CD4-positive, alpha-beta memory T cell (primary cell): ENCODE results near the gene TEX51. TPM values are rescaled to one million over a fixed set of nuclear protein-coding genes. Genes with fewer than 3 reads are reported as not detected.

Experiments used
- CTCF ChIA-PET: fragments of 350-600 bp; sonication (Branson Sonifier 250); formaldehyde crosslinking; loops from one replicate; lab custom pipeline; 2021; ENCODE audit warnings: inconsistent platforms; ENCODE audit not compliant: partially characterized antibody; lab: Charles Lee
- POLR2A ChIA-PET: fragments of 350-600 bp; sonication (Branson Sonifier 250); formaldehyde crosslinking; loops from one replicate; lab custom pipeline; 2021; ENCODE audit not compliant: partially characterized antibody; lab: Charles Lee
- DNase-seq, 5 donors: peaks; one replicate each; pipeline versions ENCODE4 v3.0.0 to v3.0.0-alpha.2; 2020 to 2022; ENCODE audit warnings: mixed read lengths in 1 of 5
- H3K27ac ChIP-seq: one replicate; pipeline ENCODE4 v1.7.0; 2013; ENCODE audit warnings: low read depth, low read length
- H3K27me3 ChIP-seq: 2 replicates; pipeline ENCODE4 v1.7.0; 2013; ENCODE audit warnings: mild to moderate bottlenecking, low read length, moderate library complexity; ENCODE audit not compliant: insufficient read depth
- H3K36me3 ChIP-seq: 2 replicates; pipeline ENCODE4 v1.7.0; 2013; ENCODE audit warnings: mild to moderate bottlenecking, low read length, moderate library complexity; ENCODE audit not compliant: insufficient read depth
- H3K4me1 ChIP-seq: 2 replicates; pipeline ENCODE4 v1.7.0; 2013; ENCODE audit warnings: mild to moderate bottlenecking, low read length, moderate library complexity; ENCODE audit not compliant: insufficient read depth
- H3K4me3 ChIP-seq, 2 donors: one replicate each; pipeline ENCODE4 v1.7.0; 2013; ENCODE audit warnings: low read length in 2 of 2, mild to moderate bottlenecking in 1 of 2
- H3K9me3 ChIP-seq, 2 donors: one replicate each; pipeline ENCODE4 v1.7.0; 2013; ENCODE audit warnings: low read length in 2 of 2, control low read depth in 1 of 2; ENCODE audit not compliant: control insufficient read depth in 1 of 2
- H3K27ac Mint-ChIP-seq, 7 donors: one replicate each; pipeline ENCODE4 v1.8.0; 2020 to 2021; ENCODE audit warnings: mixed read lengths in 7 of 7, mild to moderate bottlenecking in 6 of 7, inconsistent platforms in 3 of 7, moderate library complexity in 3 of 7
- H3K27me3 Mint-ChIP-seq, 2 donors: one replicate each; pipeline ENCODE4 v1.8.0; 2020 to 2021; ENCODE audit warnings: mixed read lengths in 2 of 2
- H3K36me3 Mint-ChIP-seq, 2 donors: one replicate each; pipeline ENCODE4 v1.8.0; 2020 to 2021; ENCODE audit warnings: mixed read lengths in 2 of 2, inconsistent platforms in 1 of 2, mild to moderate bottlenecking in 1 of 2
- H3K4me1 Mint-ChIP-seq, 4 donors: one replicate each; pipeline ENCODE4 v1.8.0; 2020 to 2021; ENCODE audit warnings: mixed read lengths in 4 of 4, mild to moderate bottlenecking in 1 of 4
- H3K4me3 Mint-ChIP-seq, 8 donors: one replicate each; pipeline ENCODE4 v1.8.0; 2020 to 2021; ENCODE audit warnings: mixed read lengths in 8 of 8, mild to moderate bottlenecking in 7 of 8, moderate library complexity in 6 of 8, inconsistent platforms in 3 of 8
- H3K9me3 Mint-ChIP-seq, 8 donors: one replicate each; pipeline ENCODE4 v1.8.0; 2020 to 2021; ENCODE audit warnings: mixed read lengths in 8 of 8, mild to moderate bottlenecking in 5 of 8, inconsistent platforms in 3 of 8, moderate library complexity in 1 of 8
- intact Hi-C: fragments of 100-400 bp; cut with micrococcal nuclease; formaldehyde crosslinking; loops from one replicate; pipeline ENCODE4 v1.15.1; 2023
- polyA plus RNA-seq, 2 donors: library from polyadenylated mRNA; unstranded; fragments of 300-500 nt; fragmentation: Illumina TruSeq; gene quantifications; one replicate each; pipeline ENCODE4 v1.2.3, GENCODE V29; 2021
- total RNA-seq, 2 experiments: library from RNA; stranded (reverse); gene quantifications; one replicate each; pipeline ENCODE4 v1.2.3, GENCODE V29; 2021

TEX51 gene
- total and polyA plus RNA-seq, 4 experiments from 2014 or later: not detected

DNA sequence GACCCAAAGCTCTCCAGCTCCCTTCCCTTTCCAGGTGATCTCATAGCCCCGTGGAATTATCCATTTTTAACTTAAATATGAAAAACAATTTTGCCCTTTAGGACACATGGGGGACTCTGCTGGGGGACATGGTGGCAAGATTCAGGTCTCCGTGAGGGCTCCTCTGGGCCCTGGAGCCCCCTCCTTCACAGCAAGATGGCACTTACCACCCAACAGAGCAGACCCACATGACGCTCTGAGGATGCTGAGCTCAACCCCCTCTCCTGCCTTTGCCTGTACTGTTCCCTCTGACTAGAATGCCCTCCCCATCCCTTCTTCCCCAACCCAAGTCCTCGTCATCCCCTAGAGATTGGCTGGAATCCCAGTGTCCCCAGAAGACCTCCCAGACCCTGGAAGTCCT, 17.2 kb downstream of the TEX51 start:
- intact Hi-C loops: no loop called here
- H3K27ac Mint-ChIP-seq: no peak overlapping the region

DNA sequence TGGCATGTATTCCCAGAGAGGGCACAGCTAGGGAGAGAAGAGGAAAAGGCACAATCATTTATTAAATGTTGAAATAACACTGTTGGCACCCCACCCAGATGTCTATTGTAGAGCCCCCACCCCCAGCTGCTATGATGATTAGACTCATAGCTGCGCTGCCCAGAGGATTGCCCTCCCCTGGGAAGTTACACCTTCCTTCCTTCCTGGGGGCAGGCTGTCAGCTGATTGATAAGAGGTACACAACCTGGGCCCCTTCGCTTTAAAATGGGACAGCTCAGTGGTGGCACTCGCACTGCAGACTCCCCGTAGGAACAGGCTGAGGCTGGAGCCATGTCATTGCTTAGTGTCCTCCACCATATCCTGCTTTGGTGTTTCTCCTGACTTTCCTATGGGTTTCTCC, 18.1 kb downstream of the TEX51 start:
- Mint-ChIP-seq H3K27ac (no peak overlapping the region), H3K9me3 (peaks cover 0 to 3% (median 0%) of the 10 kb centered on the region in 8 donors), H3K4me3 (no peak overlapping the region), H3K4me1 (no peaks in the 10 kb centered on the region), H3K36me3 (no peaks in the 10 kb centered on the region), H3K27me3 (peaks cover 2 to 3% of the 10 kb centered on the region in 2 donors)
- POLR2A ChIA-PET: no interaction called here
- Histone ChIP-seq H3K27me3 (no peaks in the 10 kb centered on the region), H3K4me1 (no peaks in the 10 kb centered on the region), H3K27ac (no peak overlapping the region), H3K36me3 (no peaks in the 10 kb centered on the region), H3K9me3 (no peaks in the 10 kb centered on the region), H3K4me3 (no peak overlapping the region)
- CTCF ChIA-PET: no interaction called here
- no peak for DNase-seq
- intact Hi-C loops: no loop called here

More for the DNA sequence above, 17.2 kb downstream of the TEX51 start:
- Mint-ChIP-seq H3K9me3 (peaks cover 0 to 3% (median 0%) of the 10 kb centered on the region in 8 donors), H3K4me1 (no peaks in the 10 kb centered on the region), H3K27me3 (peaks cover 2 to 3% of the 10 kb centered on the region in 2 donors), H3K4me3 (no peak overlapping the region), H3K36me3 (no peaks in the 10 kb centered on the region)
- Histone ChIP-seq H3K27me3 (no peaks in the 10 kb centered on the region), H3K27ac (no peak overlapping the region), H3K4me3 (no peak overlapping the region), H3K36me3 (no peaks in the 10 kb centered on the region), H3K9me3 (no peaks in the 10 kb centered on the region), H3K4me1 (no peaks in the 10 kb centered on the region)
- DNase-seq: no peak
- ChIA-PET POLR2A (no interaction called here), CTCF (no interaction called here)

DNA sequence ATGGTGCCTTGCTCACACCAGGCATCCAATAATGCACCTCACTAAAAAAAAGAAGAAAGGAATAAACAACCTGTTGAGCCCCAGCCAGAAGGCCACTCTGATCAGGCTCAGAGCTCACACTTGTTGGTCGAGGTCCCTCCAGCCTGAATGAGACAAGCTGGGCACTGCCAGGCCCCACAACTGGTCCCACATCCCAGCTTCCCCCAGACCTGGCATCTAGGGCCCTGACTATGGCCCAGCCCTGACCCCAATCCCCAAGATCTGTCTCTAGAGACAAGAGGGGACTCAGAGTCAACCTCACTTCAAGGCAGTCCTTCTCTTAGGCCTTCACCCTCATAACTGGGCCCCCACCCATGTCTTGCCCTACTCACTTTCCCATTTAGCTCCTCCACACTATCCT, 22.4 kb downstream of the TEX51 start:
- H3K4me3 Mint-ChIP-seq: no peak overlapping the region
- no peaks in the 10 kb centered on the region for H3K27me3 ChIP-seq
- POLR2A ChIA-PET: no interaction called here
- DNase-seq: no peak
- H3K27ac ChIP-seq: no peak overlapping the region
- no peaks in the 10 kb centered on the region for H3K9me3 ChIP-seq
- H3K27me3 Mint-ChIP-seq: peaks cover 2 to 4% of the 10 kb centered on the region in 2 donors
- H3K9me3 Mint-ChIP-seq: peaks cover 0 to 3% (median 0%) of the 10 kb centered on the region in 8 donors
- intact Hi-C loops: no loop called here
- H3K27ac Mint-ChIP-seq: peak overlapping the region in 1 of 7 donors; percentile 19
- CTCF ChIA-PET: no interaction called here
- H3K36me3 Mint-ChIP-seq: no peaks in the 10 kb centered on the region
- H3K36me3 ChIP-seq: no peaks in the 10 kb centered on the region
- no peaks in the 10 kb centered on the region for H3K4me1 Mint-ChIP-seq
- no peak overlapping the region for H3K4me3 ChIP-seq
- H3K4me1 ChIP-seq: no peaks in the 10 kb centered on the region

DNA sequence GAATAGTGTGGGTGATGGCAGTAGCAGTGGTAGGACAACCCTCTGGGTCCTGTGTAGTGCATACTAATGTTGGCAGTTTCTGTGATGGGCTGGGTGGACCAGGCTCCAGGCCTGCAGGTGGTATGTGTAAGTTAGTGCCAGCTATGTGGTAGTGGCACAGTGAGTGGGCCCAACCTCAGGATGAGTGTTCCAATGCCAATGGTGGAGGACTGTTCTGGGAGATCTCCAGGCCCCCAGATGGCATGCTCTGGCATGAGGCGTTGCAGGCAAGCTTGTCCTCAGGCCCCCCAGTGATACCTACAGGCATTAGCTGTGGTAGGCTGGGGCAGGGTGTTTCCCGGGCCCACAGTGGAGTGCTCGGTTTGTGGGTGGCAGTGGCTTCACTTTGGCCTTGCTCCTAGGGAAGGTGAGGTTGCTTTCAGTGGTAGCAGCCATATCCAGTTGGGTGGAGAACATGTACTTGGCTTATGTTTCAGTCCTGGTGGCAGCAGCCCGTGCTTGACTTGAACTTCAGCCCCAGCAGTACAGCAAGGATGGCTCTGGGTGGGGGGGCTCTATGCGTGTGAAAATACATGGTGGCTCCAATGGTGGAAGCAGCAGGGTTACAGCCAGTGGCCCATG, 32.4 kb downstream of the TEX51 start:
- ChIA-PET CTCF (no interaction called here), POLR2A (no interaction called here)
- Mint-ChIP-seq H3K27me3 (peaks cover 6 to 12% of the 10 kb centered on the region in 2 donors), H3K4me3 (no peak overlapping the region), H3K27ac (no peak overlapping the region), H3K36me3 (no peaks in the 10 kb centered on the region), H3K9me3 (peaks cover 0 to 20% (median 5%) of the 10 kb centered on the region in 8 donors), H3K4me1 (no peaks in the 10 kb centered on the region)
- Histone ChIP-seq H3K4me1 (no peaks in the 10 kb centered on the region), H3K27me3 (no peaks in the 10 kb centered on the region), H3K4me3 (no peak overlapping the region), H3K27ac (no peak overlapping the region), H3K9me3 (no peaks in the 10 kb centered on the region), H3K36me3 (no peaks in the 10 kb centered on the region)
- intact Hi-C loops: no loop called here
- DNase-seq: no peak

DNA sequence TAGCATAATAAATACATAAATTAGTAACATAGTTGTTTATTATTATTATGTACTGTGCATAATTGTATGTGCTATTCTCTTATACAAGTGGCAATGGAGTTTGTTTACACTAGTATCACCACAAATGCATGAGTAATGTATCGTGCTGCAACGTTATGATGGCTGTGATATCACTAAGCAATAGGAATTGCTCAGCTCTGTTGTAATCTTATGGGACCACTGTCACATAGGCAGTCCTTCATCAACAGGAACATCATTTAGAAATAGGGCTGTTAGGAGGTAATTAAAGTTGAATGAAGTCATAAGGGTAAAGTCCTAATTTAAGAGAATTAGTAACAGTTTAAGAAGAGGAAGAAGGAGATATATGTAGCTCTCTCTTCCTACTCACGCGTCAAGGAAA, 33.8 kb downstream of the TEX51 start:
- Mint-ChIP-seq H3K27ac (no peak overlapping the region), H3K9me3 (peaks cover 0 to 20% (median 4%) of the 10 kb centered on the region in 8 donors), H3K27me3 (peaks cover 8 to 12% of the 10 kb centered on the region in 2 donors), H3K4me1 (no peaks in the 10 kb centered on the region), H3K36me3 (no peaks in the 10 kb centered on the region), H3K4me3 (no peak overlapping the region)
- ChIA-PET CTCF (no interaction called here), POLR2A (no interaction called here)
- Histone ChIP-seq H3K36me3 (no peaks in the 10 kb centered on the region), H3K27me3 (no peaks in the 10 kb centered on the region), H3K4me1 (no peaks in the 10 kb centered on the region), H3K9me3 (no peaks in the 10 kb centered on the region), H3K27ac (no peak overlapping the region), H3K4me3 (no peak overlapping the region)
- intact Hi-C loops: no loop called here
- no peak for DNase-seq

DNA sequence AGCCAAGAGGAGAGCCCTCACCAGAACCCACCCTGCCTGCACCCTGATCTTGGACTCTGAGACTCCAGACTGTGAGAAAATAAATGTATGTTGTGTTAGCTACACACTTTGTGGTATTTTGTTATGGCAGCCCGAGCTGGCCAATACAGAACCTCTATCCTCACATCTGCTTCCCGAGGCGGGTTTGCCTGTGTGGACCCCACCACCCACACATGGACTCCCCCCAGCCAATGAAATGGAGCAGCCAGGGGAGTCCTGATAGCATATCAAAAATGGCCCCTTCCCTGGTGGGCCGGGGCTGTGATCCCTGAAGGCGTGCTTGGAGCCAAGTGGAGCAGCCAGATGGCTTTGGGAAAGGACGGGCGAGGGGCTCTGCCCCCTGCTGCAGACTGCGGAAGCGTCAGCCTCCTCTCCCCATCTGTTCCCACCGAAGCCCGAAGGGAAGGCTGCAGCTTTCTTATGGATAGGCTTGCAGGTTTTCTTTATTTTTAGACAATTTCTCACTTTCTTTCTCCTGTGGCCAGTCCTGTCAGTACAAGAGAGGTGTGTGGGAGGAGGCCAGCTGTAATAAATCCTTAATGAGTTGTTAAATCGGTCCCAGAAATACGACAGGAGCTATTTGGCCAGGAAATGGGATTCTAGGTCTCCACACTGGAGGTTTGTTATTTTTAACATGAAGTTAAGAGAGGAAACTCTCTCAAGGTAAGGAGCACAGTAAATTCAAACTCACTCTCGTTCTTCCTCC, 34.4 kb downstream of the TEX51 start:
- no peak overlapping the region for H3K4me3 ChIP-seq
- DNase-seq: no peak
- no peaks in the 10 kb centered on the region for H3K27me3 ChIP-seq
- no peaks in the 10 kb centered on the region for H3K36me3 Mint-ChIP-seq
- H3K36me3 ChIP-seq: no peaks in the 10 kb centered on the region
- H3K4me1 ChIP-seq: no peaks in the 10 kb centered on the region
- no peak overlapping the region for H3K27ac ChIP-seq
- intact Hi-C loops: no loop called here
- peaks cover 11 to 12% of the 10 kb centered on the region in 2 donors for H3K27me3 Mint-ChIP-seq
- H3K9me3 ChIP-seq: no peaks in the 10 kb centered on the region
- H3K4me1 Mint-ChIP-seq: no peaks in the 10 kb centered on the region
- CTCF ChIA-PET: no interaction called here
- H3K4me3 Mint-ChIP-seq: no peak overlapping the region
- POLR2A ChIA-PET: no interaction called here
- peaks cover 0 to 20% (median 4%) of the 10 kb centered on the region in 8 donors for H3K9me3 Mint-ChIP-seq
- H3K27ac Mint-ChIP-seq: peak overlapping the region in 1 of 7 donors; percentile 7

DNA sequence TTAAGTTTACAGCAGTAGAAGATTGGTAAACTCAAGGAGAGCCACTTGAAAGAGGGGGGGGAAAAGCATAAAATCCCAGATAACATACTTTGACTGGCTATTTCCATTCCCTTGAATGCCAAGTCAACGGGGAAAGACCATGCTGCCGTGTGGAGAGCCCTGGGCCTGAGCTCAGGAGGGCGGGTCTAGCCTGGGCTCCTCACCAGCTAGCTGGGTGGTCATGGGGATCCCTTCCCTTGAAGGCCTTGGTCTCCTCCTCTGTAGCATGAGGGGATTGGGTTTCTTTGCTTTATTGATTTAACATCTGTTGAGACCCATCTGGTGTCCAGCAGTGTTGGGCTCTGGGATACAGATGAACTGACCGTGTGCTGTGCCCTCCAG, 35.0 kb downstream of the TEX51 start:
- Histone ChIP-seq H3K36me3 (no peaks in the 10 kb centered on the region), H3K27ac (no peak overlapping the region), H3K4me3 (no peak overlapping the region), H3K27me3 (no peaks in the 10 kb centered on the region), H3K4me1 (no peaks in the 10 kb centered on the region), H3K9me3 (no peaks in the 10 kb centered on the region)
- intact Hi-C loops: no loop called here
- no peak for DNase-seq
- Mint-ChIP-seq H3K4me3 (peak overlapping the region in 1 of 8 donors; percentile 1), H3K27ac (no peak overlapping the region), H3K27me3 (peaks cover 11 to 12% of the 10 kb centered on the region in 2 donors), H3K9me3 (peaks cover 0 to 20% (median 4%) of the 10 kb centered on the region in 8 donors), H3K4me1 (no peaks in the 10 kb centered on the region), H3K36me3 (no peaks in the 10 kb centered on the region)
- CTCF ChIA-PET: no interaction called here
- POLR2A ChIA-PET: no interaction called here
